GM19238 (cell line): ENCODE results near the gene FOXP1.
"Not testable (repeated sequence)": the region's sequence is repeated elsewhere in the genome, so short reads cannot be mapped to it uniquely, and the experiment has no call there.

Source experiments
- DNase-seq: peaks from one replicate; pipeline ENCODE4 v3.0.0; 2011; ENCODE audit warnings: low spot score; ENCODE audit not compliant: insufficient read length

Gene FOXP1

GRCh38 chr3:71022551-71023335 is 560.8 kb downstream of the FOXP1 start:
- no peak for DNase-seq

- DNase-seq, result no peak
Observed at GRCh38 chr3:71018799-71019198, 564.7 kb downstream of the FOXP1 start.

GRCh38 chr3:71016178-71016845 is 567.2 kb downstream of the FOXP1 start:
- DNase-seq, result no peak

- DNase-seq, result not testable (repeated sequence)
Observed at GRCh38 chr3:71014616-71015015, 568.9 kb downstream of the FOXP1 start.

GRCh38 chr3:71012971-71013370 is 570.6 kb downstream of the FOXP1 start:
- DNase-seq, result no peak

GRCh38 chr3:71011565-71012287 is 571.8 kb downstream of the FOXP1 start:
- no peak for DNase-seq

GRCh38 chr3:71010726-71011455 is 572.6 kb downstream of the FOXP1 start:
- peak; percentile 14 for DNase-seq

- no peak for DNase-seq
Observed at GRCh38 chr3:71008350-71008935, 575.1 kb downstream of the FOXP1 start.

- DNase-seq, result no peak
Observed at GRCh38 chr3:71006810-71007785, 576.4 kb downstream of the FOXP1 start.

GRCh38 chr3:71005702-71006321 is 577.7 kb downstream of the FOXP1 start:
- DNase-seq, result no peak

- DNase-seq, result no peak
Observed at GRCh38 chr3:71003511-71003910, 580.0 kb downstream of the FOXP1 start.

GRCh38 chr3:71002298-71002697 is 581.2 kb downstream of the FOXP1 start:
- DNase-seq, result no peak

- no peak for DNase-seq
Observed at GRCh38 chr3:71001303-71001830, 582.2 kb downstream of the FOXP1 start.

- no peak for DNase-seq
Observed at GRCh38 chr3:71000483-71000882, 583.0 kb downstream of the FOXP1 start.

- no peak for DNase-seq
Observed at GRCh38 chr3:70999730-71000129, 583.8 kb downstream of the FOXP1 start.

- no peak for DNase-seq
Observed at GRCh38 chr3:70996082-70996481, 587.4 kb downstream of the FOXP1 start.

- DNase-seq, result no peak
Observed at GRCh38 chr3:70994644-70995043, 588.9 kb downstream of the FOXP1 start.

- no peak for DNase-seq
Observed at GRCh38 chr3:70992562-70993204, 590.8 kb downstream of the FOXP1 start.

GRCh38 chr3:70992131-70992530 is 591.4 kb downstream of the FOXP1 start:
- no peak for DNase-seq
